Measurements from ENCODE around the gene POLG2. TPM values are rescaled to one million over a fixed set of nuclear protein-coding genes. Genes with fewer than 3 reads are reported as not detected.

Gene POLG2
- total RNA-seq, 1 donor, result 8.2 TPM

- TF ChIP-seq CTCF (IDR thresholded peaks at IDR 0.05; ENCODE audit: insufficient read depth, low read length), result no peak
- no peak overlapping the region for H3K4me3 ChIP-seq (ENCODE audit: low read depth, low read length)
- peak; percentile 41 for DNase-seq (ENCODE audit: low read depth)
Observed at GRCh38 chr17:64535357-64535756, 38.5 kb upstream of the POLG2 start.

DNA sequence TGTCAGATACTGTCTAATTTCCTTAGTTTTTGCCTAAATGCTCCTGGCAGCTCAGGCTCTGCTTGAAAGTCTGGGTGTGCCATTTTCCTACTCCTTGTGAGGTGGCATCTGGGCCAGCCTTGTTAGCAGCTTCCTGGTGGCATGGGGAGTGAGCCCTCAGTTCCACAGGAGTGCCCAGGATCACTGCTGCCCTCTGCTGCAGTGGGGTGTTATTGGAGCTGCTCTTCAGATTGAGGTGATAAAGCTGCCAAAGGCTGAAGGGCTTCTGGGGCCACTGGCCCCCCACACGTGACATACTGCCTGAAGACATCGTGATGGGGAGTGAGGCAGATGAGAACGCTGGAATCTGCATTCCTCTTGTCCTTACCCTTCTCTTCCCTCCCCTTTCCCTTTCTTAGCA is 37.3 kb upstream of the POLG2 start:
- peak; percentile 25 for TF ChIP-seq CTCF (IDR thresholded peaks at IDR 0.05; ENCODE audit: insufficient read depth, low read length)
- no peak for DNase-seq (ENCODE audit: low read depth)
- no peak overlapping the region for H3K4me3 ChIP-seq (ENCODE audit: low read depth, low read length)

GRCh38 chr17:64533784-64534183 is 36.9 kb upstream of the POLG2 start:
- H3K4me3 ChIP-seq (ENCODE audit: low read depth, low read length), result no peak overlapping the region
- no peak for TF ChIP-seq CTCF (IDR thresholded peaks at IDR 0.05; ENCODE audit: insufficient read depth, low read length)

DNA sequence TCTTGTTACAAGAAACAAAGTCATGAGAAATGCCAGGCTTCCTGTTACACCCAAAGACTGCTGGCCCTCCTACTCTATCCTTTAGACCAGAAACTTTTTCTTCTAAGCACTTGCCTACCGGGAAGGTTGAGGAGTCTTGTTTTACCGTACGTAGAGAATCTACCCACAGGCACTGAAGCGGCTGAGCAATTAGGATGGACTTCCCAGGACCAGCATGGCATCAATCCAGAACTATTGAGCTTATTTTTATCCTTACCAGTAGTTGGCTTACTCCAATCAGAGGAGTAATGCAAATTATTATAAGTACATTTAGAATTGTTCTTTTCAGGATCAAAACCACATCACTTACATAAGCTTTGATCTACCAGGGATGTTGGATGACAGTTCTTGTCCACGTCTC is 35.6 kb upstream of the POLG2 start:
- no peak for DNase-seq (ENCODE audit: low read depth)
- TF ChIP-seq CTCF (IDR thresholded peaks at IDR 0.05; ENCODE audit: insufficient read depth, low read length), result no peak
- H3K4me3 ChIP-seq (ENCODE audit: low read depth, low read length), result no peak overlapping the region

More at GRCh38 chr17:64533784-64534183, 36.9 kb upstream of the POLG2 start:
- no peak for DNase-seq (ENCODE audit: low read depth)

- DNase-seq (ENCODE audit: low read depth), result peak; percentile 86
- no peak overlapping the region for H3K4me3 ChIP-seq (ENCODE audit: low read depth, low read length)
- TF ChIP-seq CTCF (IDR thresholded peaks at IDR 0.05; ENCODE audit: insufficient read depth, low read length), result no peak
Observed at GRCh38 chr17:64531955-64532371, 35.1 kb upstream of the POLG2 start.

GRCh38 chr17:64529221-64529620 is 32.4 kb upstream of the POLG2 start:
- no peak overlapping the region for H3K4me3 ChIP-seq (ENCODE audit: low read depth, low read length)
- DNase-seq (ENCODE audit: low read depth), result no peak
- TF ChIP-seq CTCF (IDR thresholded peaks at IDR 0.05; ENCODE audit: insufficient read depth, low read length), result no peak

GRCh38 chr17:64527914-64528313 is 31.1 kb upstream of the POLG2 start:
- DNase-seq (ENCODE audit: low read depth), result no peak
- TF ChIP-seq CTCF (IDR thresholded peaks at IDR 0.05; ENCODE audit: insufficient read depth, low read length), result no peak
- no peak overlapping the region for H3K4me3 ChIP-seq (ENCODE audit: low read depth, low read length)
